ENCODE results near the gene AKAP4. TPM values are rescaled to one million over a fixed set of nuclear protein-coding genes. Genes with fewer than 3 reads are reported as not detected.

Gene AKAP4
- total RNA-seq, 1 donor, result not detected

DNA sequence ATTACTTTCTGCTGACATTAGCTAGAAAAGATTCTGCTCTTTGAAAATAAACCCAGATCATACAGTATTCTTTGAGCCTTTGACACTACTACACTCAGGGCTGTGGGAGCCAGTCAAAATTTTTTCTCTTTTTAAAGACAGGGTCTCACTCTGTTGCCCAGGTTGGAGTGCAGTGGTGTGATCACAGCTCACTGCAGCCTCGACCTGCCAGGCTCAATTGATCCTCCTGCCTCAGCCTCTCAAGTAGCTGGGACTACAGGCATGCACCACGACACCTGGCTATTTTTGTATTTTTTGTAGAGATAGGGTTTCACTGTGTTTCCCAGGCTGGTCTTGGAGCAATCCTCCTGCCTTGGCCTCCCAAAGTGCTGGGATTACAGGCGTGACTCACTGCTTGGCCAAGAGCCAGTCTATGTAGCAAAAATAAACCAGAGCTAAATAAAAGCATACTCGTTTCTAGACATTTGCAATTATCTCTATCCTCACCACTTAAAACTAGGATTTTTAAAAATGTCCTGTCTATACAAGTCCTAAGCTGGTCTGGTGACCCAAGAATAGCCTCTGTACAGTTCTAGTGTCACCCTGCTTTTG is 43.2 kb downstream of the AKAP4 start:
- H3K79me2 ChIP-seq (ENCODE audit: insufficient read depth, low read length), result no peaks in the 10 kb centered on the region

DNA sequence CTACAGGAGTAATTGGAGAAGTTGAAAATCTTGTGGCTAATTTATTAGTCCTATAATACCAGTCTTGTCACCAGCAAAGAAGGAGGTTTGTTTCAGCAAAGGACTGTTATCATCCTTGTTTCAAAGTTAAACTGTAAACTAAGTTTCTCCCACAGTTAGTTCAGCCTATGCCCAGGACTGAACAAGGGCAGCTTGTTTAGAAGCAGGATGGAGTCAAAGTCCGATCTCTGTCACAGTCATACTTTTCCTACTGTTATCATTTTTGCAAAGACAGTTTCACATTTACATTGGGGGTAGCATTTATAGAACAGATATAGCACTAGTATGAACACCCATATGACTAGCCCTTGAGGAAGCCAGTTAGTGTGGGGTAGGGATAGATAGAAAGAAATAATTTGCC is 46.4 kb downstream of the AKAP4 start:
- no peaks in the 10 kb centered on the region for H3K27me3 ChIP-seq (ENCODE audit: insufficient read depth, low read length)
- DNase-seq (ENCODE audit: insufficient read length, low spot score, missing footprints), result no peak
- no peak overlapping the region for H3K4me2 ChIP-seq (ENCODE audit: insufficient read depth, low read length)
- no peaks in the 10 kb centered on the region for H3K79me2 ChIP-seq (ENCODE audit: insufficient read depth, low read length)
- H3K4me3 ChIP-seq (ENCODE audit: insufficient read depth, low read length), result no peak overlapping the region
- no peaks in the 10 kb centered on the region for H3K9me3 ChIP-seq (ENCODE audit: low read depth, low read length)
- H3K4me1 ChIP-seq (ENCODE audit: insufficient read depth, low read length), result no peaks in the 10 kb centered on the region
- H4K20me1 ChIP-seq (ENCODE audit: insufficient read depth, low read length), result no peaks in the 10 kb centered on the region
- no peaks in the 10 kb centered on the region for H3K36me3 ChIP-seq (ENCODE audit: insufficient read depth, low read length)
- no peak overlapping the region for H3K27ac ChIP-seq (ENCODE audit: low read depth, low read length)
- TF ChIP-seq CTCF (IDR thresholded peaks at IDR 0.05; ENCODE audit: extremely low read depth, low read depth, low read length), result no peak
- no peak overlapping the region for H2AFZ ChIP-seq (ENCODE audit: low read length)

More for the DNA sequence above, 43.2 kb downstream of the AKAP4 start:
- Histone ChIP-seq H3K4me1 (ENCODE audit: insufficient read depth, low read length) (no peaks in the 10 kb centered on the region), H3K4me3 (ENCODE audit: insufficient read depth, low read length) (no peak overlapping the region), H3K9me3 (ENCODE audit: low read depth, low read length) (no peaks in the 10 kb centered on the region), H3K36me3 (ENCODE audit: insufficient read depth, low read length) (no peaks in the 10 kb centered on the region), H3K27ac (ENCODE audit: low read depth, low read length) (no peak overlapping the region), H3K4me2 (ENCODE audit: insufficient read depth, low read length) (no peak overlapping the region), H4K20me1 (ENCODE audit: insufficient read depth, low read length) (no peaks in the 10 kb centered on the region), H3K27me3 (ENCODE audit: insufficient read depth, low read length) (no peaks in the 10 kb centered on the region), H2AFZ (ENCODE audit: low read length) (no peak overlapping the region)
- DNase-seq (ENCODE audit: insufficient read length, low spot score, missing footprints), result no peak
- no peak for TF ChIP-seq CTCF (IDR thresholded peaks at IDR 0.05; ENCODE audit: extremely low read depth, low read depth, low read length)

DNA sequence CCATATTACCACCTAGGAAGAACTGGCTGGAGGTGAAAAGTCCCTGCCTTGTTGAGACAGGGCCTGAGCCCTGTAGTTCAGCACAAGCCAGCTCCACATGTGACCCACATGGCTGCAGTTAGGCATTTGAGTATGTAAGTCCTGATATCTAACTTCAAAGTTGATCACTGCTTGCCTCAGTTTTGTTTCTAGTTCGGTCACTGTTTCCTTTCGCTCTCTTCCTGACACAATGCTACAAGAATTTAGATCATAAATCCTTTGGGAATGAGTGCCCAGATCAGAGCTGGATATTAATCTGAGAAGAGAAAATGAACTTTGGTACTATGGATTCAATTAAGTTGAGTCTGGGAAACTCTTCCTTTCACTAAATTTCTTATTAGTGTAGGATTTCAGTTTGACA is 48.4 kb downstream of the AKAP4 start:
- H3K27me3 ChIP-seq (ENCODE audit: insufficient read depth, low read length), result peaks cover 3% of the 10 kb centered on the region
- TF ChIP-seq CTCF (IDR thresholded peaks at IDR 0.05; ENCODE audit: extremely low read depth, low read depth, low read length), result no peak

GRCh38 chrX:50147972-50148371 is 52.8 kb downstream of the AKAP4 start:
- Histone ChIP-seq H2AFZ (ENCODE audit: low read length) (no peak overlapping the region), H3K27ac (ENCODE audit: low read depth, low read length) (no peak overlapping the region), H3K4me2 (ENCODE audit: insufficient read depth, low read length) (no peak overlapping the region), H3K79me2 (ENCODE audit: insufficient read depth, low read length) (no peaks in the 10 kb centered on the region), H3K27me3 (ENCODE audit: insufficient read depth, low read length) (peaks cover 3% of the 10 kb centered on the region), H3K36me3 (ENCODE audit: insufficient read depth, low read length) (no peaks in the 10 kb centered on the region), H3K9me3 (ENCODE audit: low read depth, low read length) (no peaks in the 10 kb centered on the region), H3K4me3 (ENCODE audit: insufficient read depth, low read length) (no peak overlapping the region), H3K4me1 (ENCODE audit: insufficient read depth, low read length) (no peaks in the 10 kb centered on the region), H4K20me1 (ENCODE audit: insufficient read depth, low read length) (no peaks in the 10 kb centered on the region)
- no peak for DNase-seq (ENCODE audit: insufficient read length, low spot score, missing footprints)
- TF ChIP-seq CTCF (IDR thresholded peaks at IDR 0.05; ENCODE audit: extremely low read depth, low read depth, low read length), result no peak

More for the DNA sequence above, 48.4 kb downstream of the AKAP4 start:
- H3K4me2 ChIP-seq (ENCODE audit: insufficient read depth, low read length), result no peak overlapping the region
- H4K20me1 ChIP-seq (ENCODE audit: insufficient read depth, low read length), result no peaks in the 10 kb centered on the region
- H2AFZ ChIP-seq (ENCODE audit: low read length), result no peak overlapping the region
- no peaks in the 10 kb centered on the region for H3K9me3 ChIP-seq (ENCODE audit: low read depth, low read length)
- H3K27ac ChIP-seq (ENCODE audit: low read depth, low read length), result no peak overlapping the region
- H3K36me3 ChIP-seq (ENCODE audit: insufficient read depth, low read length), result no peaks in the 10 kb centered on the region
- no peak overlapping the region for H3K4me3 ChIP-seq (ENCODE audit: insufficient read depth, low read length)
- H3K79me2 ChIP-seq (ENCODE audit: insufficient read depth, low read length), result no peaks in the 10 kb centered on the region
- peak; percentile 72 for DNase-seq (ENCODE audit: insufficient read length, low spot score, missing footprints)
- H3K4me1 ChIP-seq (ENCODE audit: insufficient read depth, low read length), result no peaks in the 10 kb centered on the region

Small RNAs within 50 kb of the gene (small RNA-seq; reads per million reads assigned to genes)
- not detected for gene PYY3
- gene RF00019, result not detected

Other genes starting within 250 kb of the AKAP4 start
- 0.29 and 0.36 TPM in 2 replicates for gene CCNB3, start 3.8 kb upstream of the AKAP4 start, total RNA-seq